ENCODE results near the gene SYMPK. TPM values are rescaled to one million over a fixed set of nuclear protein-coding genes. Genes with fewer than 3 reads are reported as not detected.

SYMPK gene
- total RNA-seq, 1 experiment from 2014 or later, result 47.7 TPM

GRCh38 chr19:45905011-45905410 lies 42.1 kb upstream of the SYMPK start:
- ChIA-PET CTCF (interaction anchor here (0.7 kb wide), 1 partner anchor 77 kb away, joined by 5 read pairs; no protein-coding TSS in a partner anchor), POLR2A (no interaction called here)
- Histone ChIP-seq H3K36me3 (ENCODE audit: control insufficient read depth, insufficient read depth, low read length) (peaks cover 2% of the 10 kb centered on the region; the same call in 1 of the 2 replicates), H3K27ac (ENCODE audit: low read length) (no peak overlapping the region), H3K9me3 (ENCODE audit: control insufficient read depth, insufficient read depth, low read depth, low read length) (no peaks in the 10 kb centered on the region), H3K27me3 (ENCODE audit: control insufficient read depth, insufficient read depth, low read length) (no peaks in the 10 kb centered on the region), H3K4me3 (ENCODE audit: low read depth in 2 of 2, low read length in 2 of 2) (no peak overlapping the region), H3K4me1 (ENCODE audit: control insufficient read depth, insufficient read depth, low read length) (peaks cover 3% of the 10 kb centered on the region)
- BruUV-seq (replicated peaks), result no TSS peak
- DNase-seq (ENCODE audit: low read depth, low spot score) (no peak), ATAC-seq (no peak)
- no peak for TF ChIP-seq CTCF (IDR thresholded peaks at IDR 0.05)
- TF ChIP-seq POLR2AphosphoS5 (IDR thresholded peaks at IDR 0.05; ENCODE audit: low read depth, low read length), result no peak
- no peak for TF ChIP-seq REST (IDR thresholded peaks at IDR 0.05; ENCODE audit: insufficient read depth in 1 of 2, low read depth in 2 of 2, low read length in 1 of 2)
- no peak for TF ChIP-seq TCF7L2 (IDR thresholded peaks at IDR 0.05; ENCODE audit: low read depth, low read length)
- no peak for TF ChIP-seq SIN3A (IDR thresholded peaks at IDR 0.05; ENCODE audit: borderline replicate concordance, insufficient read depth, low read depth, low read length)
- in situ Hi-C loops (cut with HindIII; ENCODE audit: low pct_unique_long_range_greater_than_20kb, low sequenced_read_pairs) (no loop called here), intact Hi-C loops (cut with micrococcal nuclease; ENCODE audit: unreplicated experiment) (no loop called here)

GRCh38 chr19:45902651-45903625 lies 40.0 kb upstream of the SYMPK start:
- H3K27me3 ChIP-seq (ENCODE audit: control insufficient read depth, insufficient read depth, low read length), result no peaks in the 10 kb centered on the region
- ATAC-seq, result peak; percentile 93
- H3K9me3 ChIP-seq (ENCODE audit: control insufficient read depth, insufficient read depth, low read depth, low read length), result no peaks in the 10 kb centered on the region
- TF ChIP-seq REST (IDR thresholded peaks at IDR 0.05; ENCODE audit: insufficient read depth in 1 of 2, low read depth in 2 of 2, low read length in 1 of 2) (peak in 1 of 2 experiments; percentile 27; a peak in 1 of 4 replicates), CTCF (IDR thresholded peaks at IDR 0.05) (no peak), POLR2AphosphoS5 (IDR thresholded peaks at IDR 0.05; ENCODE audit: low read depth, low read length) (peak; percentile 92)
- intact Hi-C loops (cut with micrococcal nuclease; ENCODE audit: unreplicated experiment) (no loop called here), in situ Hi-C loops (cut with HindIII; ENCODE audit: low pct_unique_long_range_greater_than_20kb, low sequenced_read_pairs) (no loop called here)
- POLR2A ChIA-PET, result interaction anchor here (0.5 to 0.6 kb wide), 2 partner anchors 17 to 92 kb away, joined by 3 read pairs; partner anchors contain the start of genes CCDC61 and IRF2BP1
- H3K36me3 ChIP-seq (ENCODE audit: control insufficient read depth, insufficient read depth, low read length), result peaks cover 2% of the 10 kb centered on the region; the same call in 1 of the 2 replicates
- peaks cover 3% of the 10 kb centered on the region for H3K4me1 ChIP-seq (ENCODE audit: control insufficient read depth, insufficient read depth, low read length)
- CTCF ChIA-PET, result interaction anchor here (0.6 to 1.2 kb wide), 4 partner anchors 17 to 635 kb away, joined by 3 to 4 read pairs (median 4); partner anchors contain the start of gene IRF2BP1
- peak overlapping the region; percentile 70 to 82 for H3K4me3 ChIP-seq (ENCODE audit: low read depth in 2 of 2, low read length in 2 of 2)
- peak; percentile 75 for DNase-seq (ENCODE audit: low read depth, low spot score)
- peak overlapping the region; percentile 81 for H3K27ac ChIP-seq (ENCODE audit: low read length)
- BruUV-seq (replicated peaks), result no TSS peak

Data from Panc1 (cell line).